ENCODE data around the gene BCL3. TPM values are rescaled to one million over a fixed set of nuclear protein-coding genes. Genes with fewer than 3 reads are reported as not detected.

Gene BCL3
- total and polyA plus RNA-seq, 2 of the 13 experiments (the other 11 are each of a cell fraction or from before 2014, with no cell fraction given): 2.3 to 4.0 TPM

DNA sequence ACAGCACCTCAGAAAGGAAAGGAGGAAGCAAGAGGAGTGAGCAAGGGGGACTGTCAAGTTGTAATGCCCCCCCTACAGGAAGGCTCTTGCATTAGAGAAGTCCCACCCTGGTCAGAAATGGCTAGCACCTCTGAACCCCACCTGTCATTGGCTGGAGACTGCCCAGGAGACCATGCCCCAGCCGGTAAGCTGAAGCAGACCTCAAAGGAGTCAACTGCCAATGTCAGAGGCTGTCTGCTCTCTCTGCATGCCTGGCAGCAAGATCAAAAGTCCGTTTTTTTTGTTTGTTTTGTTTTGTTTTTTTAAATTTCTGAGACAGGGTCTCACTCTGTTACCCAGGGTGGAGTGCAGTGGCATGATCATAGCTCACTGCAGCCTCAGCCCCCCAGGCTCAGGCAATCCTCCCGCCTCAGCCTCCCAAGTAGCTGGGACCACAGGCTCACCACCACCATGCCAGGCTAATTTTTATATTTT is 8.1 kb upstream of the BCL3 start (continued):
- TF ChIP-seq, protein P1, sequence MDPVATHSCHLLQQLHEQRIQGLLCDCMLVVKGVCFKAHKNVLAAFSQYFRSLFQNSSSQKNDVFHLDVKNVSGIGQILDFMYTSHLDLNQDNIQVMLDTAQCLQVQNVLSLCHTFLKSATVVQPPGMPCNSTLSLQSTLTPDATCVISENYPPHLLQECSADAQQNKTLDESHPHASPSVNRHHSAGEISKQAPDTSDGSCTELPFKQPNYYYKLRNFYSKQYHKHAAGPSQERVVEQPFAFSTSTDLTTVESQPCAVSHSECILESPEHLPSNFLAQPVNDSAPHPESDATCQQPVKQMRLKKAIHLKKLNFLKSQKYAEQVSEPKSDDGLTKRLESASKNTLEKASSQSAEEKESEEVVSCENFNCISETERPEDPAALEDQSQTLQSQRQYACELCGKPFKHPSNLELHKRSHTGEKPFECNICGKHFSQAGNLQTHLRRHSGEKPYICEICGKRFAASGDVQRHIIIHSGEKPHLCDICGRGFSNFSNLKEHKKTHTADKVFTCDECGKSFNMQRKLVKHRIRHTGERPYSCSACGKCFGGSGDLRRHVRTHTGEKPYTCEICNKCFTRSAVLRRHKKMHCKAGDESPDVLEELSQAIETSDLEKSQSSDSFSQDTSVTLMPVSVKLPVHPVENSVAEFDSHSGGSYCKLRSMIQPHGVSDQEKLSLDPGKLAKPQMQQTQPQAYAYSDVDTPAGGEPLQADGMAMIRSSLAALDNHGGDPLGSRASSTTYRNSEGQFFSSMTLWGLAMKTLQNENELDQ (CRISPR knock-in tag; IDR thresholded peaks at IDR 0.05; ENCODE audit: borderline replicate concordance): no peak
- TF ChIP-seq MIER2 (CRISPR knock-in tag; IDR thresholded peaks at IDR 0.05) (no peak), PAXIP1 (CRISPR knock-in tag; conservative IDR thresholded peaks at IDR 0.05) (peak; percentile 58; the same call in 1 of the 2 replicates), SP2 (CRISPR knock-in tag; IDR thresholded peaks at IDR 0.05) (no peak), ZFP41 (CRISPR knock-in tag; IDR thresholded peaks at IDR 0.05; ENCODE audit: borderline replicate concordance) (no peak), SIN3A (IDR thresholded peaks at IDR 0.05; ENCODE audit: borderline replicate concordance, low read depth, low read length) (no peak), NBN (conservative IDR thresholded peaks at IDR 0.05) (no peak), KLF16 (CRISPR knock-in tag; IDR thresholded peaks at IDR 0.05) (no peak), ZNF841 (CRISPR knock-in tag; IDR thresholded peaks at IDR 0.05; ENCODE audit: borderline replicate concordance) (no peak), ZNF101 (CRISPR knock-in tag; IDR thresholded peaks at IDR 0.05; ENCODE audit: borderline replicate concordance, low read depth) (no peak), ZSCAN30 (CRISPR knock-in tag; IDR thresholded peaks at IDR 0.05) (no peak), SMAD3 (CRISPR knock-in tag; IDR thresholded peaks at IDR 0.05) (no peak), ZFYVE20 (CRISPR knock-in tag; IDR thresholded peaks at IDR 0.05; ENCODE audit: borderline replicate concordance, low read depth) (no peak), MEIS2 (CRISPR knock-in tag; IDR thresholded peaks at IDR 0.05) (no peak), ISL2 (CRISPR knock-in tag; IDR thresholded peaks at IDR 0.05) (no peak), TOPORS (CRISPR knock-in tag; IDR thresholded peaks at IDR 0.05) (no peak), MED1 (CRISPR knock-in tag; IDR thresholded peaks at IDR 0.05) (peak; percentile 35; the same call in 1 of the 2 replicates), MIER3 (CRISPR knock-in tag; IDR thresholded peaks at IDR 0.05; ENCODE audit: borderline replicate concordance) (no peak), ZNF350 (CRISPR knock-in tag; IDR thresholded peaks at IDR 0.05; ENCODE audit: borderline replicate concordance, low read depth) (no peak), ZNF768 (CRISPR knock-in tag; IDR thresholded peaks at IDR 0.05) (no peak), SPEN (CRISPR knock-in tag; IDR thresholded peaks at IDR 0.05; ENCODE audit: low read depth) (no peak)
- TF ChIP-seq, protein P2, sequence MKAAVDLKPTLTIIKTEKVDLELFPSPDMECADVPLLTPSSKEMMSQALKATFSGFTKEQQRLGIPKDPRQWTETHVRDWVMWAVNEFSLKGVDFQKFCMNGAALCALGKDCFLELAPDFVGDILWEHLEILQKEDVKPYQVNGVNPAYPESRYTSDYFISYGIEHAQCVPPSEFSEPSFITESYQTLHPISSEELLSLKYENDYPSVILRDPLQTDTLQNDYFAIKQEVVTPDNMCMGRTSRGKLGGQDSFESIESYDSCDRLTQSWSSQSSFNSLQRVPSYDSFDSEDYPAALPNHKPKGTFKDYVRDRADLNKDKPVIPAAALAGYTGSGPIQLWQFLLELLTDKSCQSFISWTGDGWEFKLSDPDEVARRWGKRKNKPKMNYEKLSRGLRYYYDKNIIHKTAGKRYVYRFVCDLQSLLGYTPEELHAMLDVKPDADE (CRISPR knock-in tag; IDR thresholded peaks at IDR 0.05): no peak
- TF ChIP-seq, protein P3, sequence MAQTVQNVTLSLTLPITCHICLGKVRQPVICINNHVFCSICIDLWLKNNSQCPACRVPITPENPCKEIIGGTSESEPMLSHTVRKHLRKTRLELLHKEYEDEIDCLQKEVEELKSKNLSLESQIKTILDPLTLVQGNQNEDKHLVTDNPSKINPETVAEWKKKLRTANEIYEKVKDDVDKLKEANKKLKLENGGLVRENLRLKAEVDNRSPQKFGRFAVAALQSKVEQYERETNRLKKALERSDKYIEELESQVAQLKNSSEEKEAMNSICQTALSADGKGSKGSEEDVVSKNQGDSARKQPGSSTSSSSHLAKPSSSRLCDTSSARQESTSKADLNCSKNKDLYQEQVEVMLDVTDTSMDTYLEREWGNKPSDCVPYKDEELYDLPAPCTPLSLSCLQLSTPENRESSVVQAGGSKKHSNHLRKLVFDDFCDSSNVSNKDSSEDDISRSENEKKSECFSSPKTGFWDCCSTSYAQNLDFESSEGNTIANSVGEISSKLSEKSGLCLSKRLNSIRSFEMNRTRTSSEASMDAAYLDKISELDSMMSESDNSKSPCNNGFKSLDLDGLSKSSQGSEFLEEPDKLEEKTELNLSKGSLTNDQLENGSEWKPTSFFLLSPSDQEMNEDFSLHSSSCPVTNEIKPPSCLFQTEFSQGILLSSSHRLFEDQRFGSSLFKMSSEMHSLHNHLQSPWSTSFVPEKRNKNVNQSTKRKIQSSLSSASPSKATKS (CRISPR knock-in tag; IDR thresholded peaks at IDR 0.05): no peak
